Stimulated activated naive CD4-positive, alpha-beta T cell treated with Interleukin-2 at 50 U/mL for 16 hours (primary cell): ENCODE results near the gene EBF4.
"Not testable (repeated sequence)": the region's sequence is repeated elsewhere in the genome, so short reads cannot be mapped to it uniquely, and the experiment has no call there.

ENCODE experiments used
- DNase-seq: peaks from one replicate; lab custom pipeline; 2025; lab: John Stamatoyannopoulos, UW

The EBF4 gene

DNA sequence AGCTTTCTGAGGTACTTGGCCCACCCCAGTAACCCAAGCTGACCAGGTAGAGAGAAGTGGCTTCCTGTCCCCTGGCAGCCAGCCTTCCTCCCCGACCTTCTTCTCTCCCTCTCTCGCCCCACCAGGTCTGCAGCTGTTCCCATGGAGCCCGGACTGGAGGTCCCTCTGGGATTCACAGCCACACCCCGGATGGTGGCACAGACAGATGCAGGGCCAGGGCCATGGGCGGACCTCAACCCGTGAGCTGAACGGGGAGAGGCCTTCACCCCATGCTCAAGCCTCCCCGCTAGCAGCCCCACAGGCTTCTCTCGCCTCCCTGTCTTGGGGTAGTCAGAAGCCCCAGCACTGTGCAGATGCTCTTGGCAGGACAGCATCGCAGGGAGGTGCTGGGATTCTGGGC is 66.6 kb downstream of the EBF4 start:
- DNase-seq = no peak

- no peak for DNase-seq
These were observed 67.2 kb downstream of the EBF4 start for GRCh38 chr20:2759603-2760296.

DNA sequence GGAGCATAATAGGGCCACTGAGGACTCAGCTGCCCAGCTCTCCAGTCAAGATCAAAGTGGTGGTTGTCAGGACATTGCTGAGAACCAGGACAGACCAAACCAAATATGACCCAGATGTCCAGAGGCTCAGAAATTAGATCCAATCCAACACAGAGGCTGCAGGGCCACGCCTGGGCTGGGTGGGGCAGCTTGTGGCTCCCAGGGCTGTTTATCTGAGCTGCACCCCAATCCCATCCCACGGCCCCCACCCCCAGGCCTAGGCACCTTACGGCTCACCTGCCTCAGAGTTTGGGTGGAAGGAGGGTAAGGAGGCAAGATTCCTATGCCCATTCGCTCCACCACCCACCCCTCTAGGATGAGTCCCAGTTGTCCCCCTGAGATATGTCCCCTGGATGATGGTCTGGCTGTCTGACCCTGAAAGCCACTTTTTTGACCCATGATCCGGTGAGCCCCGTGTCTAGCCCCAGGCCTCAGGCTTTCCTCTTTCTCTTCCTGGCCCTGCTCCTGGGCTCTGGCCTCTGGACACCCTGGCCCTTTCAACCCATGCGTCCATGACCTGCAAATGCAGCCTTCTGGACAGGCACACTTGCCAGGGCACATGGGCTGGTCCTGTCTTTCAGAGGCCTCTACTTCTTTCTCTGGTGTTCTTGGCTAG is 67.8 kb downstream of the EBF4 start:
- no peak for DNase-seq

DNA sequence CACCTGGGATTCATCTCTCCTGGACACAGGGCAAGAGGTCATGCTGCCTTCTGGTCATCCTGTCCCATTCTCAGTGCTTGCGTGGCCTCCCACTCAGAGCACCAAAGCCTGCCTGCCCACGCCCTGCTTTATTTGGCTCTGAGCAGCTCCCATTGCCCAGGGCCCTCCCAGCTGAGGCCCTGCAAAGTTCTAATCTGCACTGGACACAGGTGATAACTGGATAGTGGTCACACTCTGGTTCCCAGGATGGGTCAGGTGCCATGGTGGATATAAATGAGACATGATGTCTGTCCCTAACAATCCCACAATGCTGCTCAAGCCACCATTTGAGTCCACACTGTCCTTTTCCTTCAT is 68.3 kb downstream of the EBF4 start:
- no peak for DNase-seq

- no peak for DNase-seq
These were observed 69.3 kb downstream of the EBF4 start for GRCh38 chr20:2761885-2762284.

GRCh38 chr20:2762578-2763131 is 70.1 kb downstream of the EBF4 start:
- no peak for DNase-seq

GRCh38 chr20:2763186-2763585 is 70.6 kb downstream of the EBF4 start:
- no peak for DNase-seq

GRCh38 chr20:2767768-2768631 is 75.4 kb downstream of the EBF4 start:
- no peak for DNase-seq

DNA sequence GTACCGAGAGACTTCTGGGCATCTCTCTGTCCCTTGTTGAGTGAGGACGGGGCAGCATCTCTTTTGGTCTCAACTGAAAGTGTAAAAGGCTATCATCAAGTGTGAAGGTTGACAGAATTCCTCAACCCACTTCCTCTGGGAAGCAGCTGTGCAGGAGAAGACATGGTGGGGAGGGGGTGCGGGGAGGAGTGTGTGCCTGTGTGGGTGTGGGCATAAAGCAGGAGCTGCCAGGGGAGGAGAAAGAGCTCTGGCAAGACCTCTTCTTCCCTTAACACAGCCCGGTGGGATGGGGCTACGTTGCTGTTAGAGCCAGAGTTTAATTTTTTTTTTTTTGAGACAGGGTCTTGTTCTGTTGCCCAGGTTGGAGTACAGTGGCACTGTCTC is 76.0 kb downstream of the EBF4 start:
- DNase-seq = no peak

DNA sequence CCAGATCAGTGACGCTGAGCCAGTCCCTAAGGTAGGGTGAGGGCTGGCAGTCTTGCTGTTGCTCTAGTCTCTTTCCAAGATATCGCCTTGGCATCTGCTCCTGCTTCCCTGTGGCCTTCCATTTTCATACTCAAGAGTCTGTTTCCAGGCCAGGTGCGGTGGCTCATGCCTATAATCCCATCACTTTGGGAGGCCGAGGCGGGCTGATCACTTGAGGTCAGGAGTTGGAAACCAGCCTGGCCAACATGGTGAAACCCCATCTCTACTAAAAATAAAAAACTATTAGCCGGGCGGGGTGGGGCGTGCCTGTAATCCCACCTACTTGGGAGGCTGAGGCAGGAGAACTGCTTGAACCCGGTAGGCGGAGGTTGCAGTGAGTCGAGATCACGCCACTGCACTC is 77.5 kb downstream of the EBF4 start:
- DNase-seq = not testable (repeated sequence)

GRCh38 chr20:2771631-2772080 is 79.1 kb downstream of the EBF4 start:
- DNase-seq = no peak

- no peak for DNase-seq
These were observed 81.2 kb downstream of the EBF4 start for GRCh38 chr20:2773812-2774211.

DNA sequence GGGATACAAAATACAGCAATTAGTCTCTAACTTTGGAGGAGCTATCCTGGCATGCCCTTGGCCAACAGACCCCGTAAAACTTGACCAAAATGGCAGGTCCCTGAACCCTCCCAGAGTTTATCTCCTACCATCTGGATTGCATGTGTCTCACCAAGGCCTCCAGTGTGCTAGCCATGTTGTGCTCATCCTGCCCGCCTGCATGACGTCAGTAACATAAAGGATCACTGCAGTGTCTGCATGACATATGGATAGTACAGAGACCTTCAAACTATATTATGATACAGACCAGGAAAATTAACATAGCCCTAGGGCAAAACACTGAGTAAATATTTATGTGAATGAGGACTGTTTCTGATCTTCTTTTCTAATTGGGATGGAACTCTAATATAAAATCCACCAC is 82.6 kb downstream of the EBF4 start:
- DNase-seq = no peak

DNA sequence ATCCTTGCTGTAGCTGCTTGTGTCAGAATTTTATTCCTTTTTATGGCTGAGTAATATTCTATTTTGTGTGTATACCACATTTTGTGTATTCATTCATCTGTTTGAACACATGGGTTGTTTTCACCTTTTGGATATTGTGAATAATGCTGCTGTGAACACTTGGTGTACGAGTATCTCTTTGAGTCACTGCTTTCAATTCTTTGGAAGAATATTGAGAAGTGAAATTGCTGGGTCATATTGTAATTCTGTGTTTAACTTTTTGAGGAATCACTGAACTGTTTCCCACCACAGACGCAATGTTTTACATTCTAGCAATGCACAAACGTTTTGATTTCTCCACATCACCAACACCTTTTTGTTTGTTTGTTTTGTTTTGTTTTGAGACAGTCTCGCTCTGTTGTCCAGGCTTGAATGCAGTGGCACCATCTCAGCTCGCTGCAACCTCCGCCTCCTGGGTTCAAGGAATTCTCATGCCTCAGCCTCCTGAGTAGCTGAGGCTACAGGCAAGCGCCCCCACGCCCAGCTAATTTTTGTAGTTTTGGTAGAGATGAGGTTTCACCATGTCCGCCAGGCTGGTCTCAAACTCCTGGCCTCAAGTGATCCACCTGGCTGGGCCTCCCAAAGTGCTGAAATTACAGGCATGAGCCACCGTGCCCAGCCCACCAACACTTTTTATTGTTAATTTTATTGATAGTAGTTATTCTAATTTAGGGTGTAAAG is 86.2 kb downstream of the EBF4 start:
- no peak for DNase-seq

DNA sequence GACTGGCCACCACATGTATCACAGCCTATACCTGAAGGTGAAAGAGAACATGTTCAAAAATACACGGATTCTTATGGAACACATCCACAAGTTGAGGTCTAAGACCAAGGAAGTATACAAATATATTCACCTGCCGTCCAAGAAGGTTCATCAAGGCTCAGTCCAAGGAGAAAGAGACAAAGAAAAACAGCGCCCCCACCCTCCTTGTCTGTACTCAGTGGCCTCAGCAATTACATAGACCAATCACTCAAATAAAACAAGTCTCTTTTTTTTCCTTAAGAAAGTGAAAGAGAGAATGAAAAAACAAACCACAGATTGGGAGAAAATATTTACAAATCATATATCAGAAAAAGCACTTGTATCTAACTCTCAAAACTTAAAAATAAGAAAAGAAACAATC is 88.4 kb downstream of the EBF4 start:
- DNase-seq = no peak

GRCh38 chr20:2783908-2784566 is 91.5 kb downstream of the EBF4 start:
- DNase-seq = no peak

GRCh38 chr20:2793471-2793870 is 100.9 kb downstream of the EBF4 start:
- DNase-seq = no peak

DNA sequence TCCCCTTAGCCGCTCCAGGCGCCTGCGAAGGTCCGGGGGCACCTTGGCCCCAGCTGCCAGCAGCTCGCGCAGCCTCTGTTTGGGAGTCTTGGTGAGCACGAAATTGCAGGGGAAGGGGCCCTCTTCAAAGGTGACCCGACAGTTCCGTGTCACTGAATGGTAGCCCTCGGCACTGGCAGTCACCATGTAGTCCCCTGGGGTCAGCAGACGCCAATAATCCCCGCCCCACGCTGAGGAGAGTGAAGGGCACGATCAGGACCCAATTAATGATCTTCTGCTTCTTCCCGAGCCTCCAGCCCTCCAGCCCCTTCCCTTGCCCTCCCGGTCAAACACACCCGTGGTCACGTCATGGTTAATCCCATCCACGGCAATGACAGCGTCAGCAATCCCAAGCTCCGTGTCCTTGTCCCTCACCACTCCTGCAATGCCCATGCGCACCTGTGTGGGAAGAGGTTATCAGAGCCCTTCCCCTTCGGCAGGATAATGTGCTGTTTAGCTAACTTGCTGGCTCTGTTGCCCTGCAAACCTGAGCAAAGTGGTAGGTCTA is 101.7 kb downstream of the EBF4 start:
- no peak for DNase-seq

DNA sequence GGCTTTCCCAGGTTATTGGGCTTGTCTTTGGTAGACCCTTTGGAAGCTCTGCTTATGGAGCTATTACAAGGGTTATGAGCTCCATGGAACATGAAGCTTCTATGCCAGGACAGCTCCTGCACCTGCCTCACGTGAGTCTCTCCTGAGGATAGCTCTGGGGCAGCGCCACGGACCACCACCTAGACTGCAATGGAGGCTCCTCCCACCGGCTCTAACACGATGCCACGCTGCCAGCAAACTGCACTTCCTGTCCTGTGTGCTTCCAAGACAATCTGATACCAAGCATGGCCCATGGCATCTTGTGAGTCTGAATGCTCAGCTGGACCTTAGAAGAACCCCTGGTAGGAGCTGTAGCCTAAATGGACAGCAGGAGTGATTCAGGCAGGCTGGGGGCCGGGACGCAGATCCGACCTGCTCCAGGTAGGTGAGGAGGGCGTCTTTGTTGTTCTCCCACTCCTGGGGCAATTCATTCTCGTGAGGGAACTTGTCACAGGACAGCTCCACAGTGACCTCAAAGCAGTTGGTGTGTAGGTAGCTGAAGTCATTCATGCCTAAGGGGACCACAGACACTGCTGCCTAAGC is 102.4 kb downstream of the EBF4 start:
- DNase-seq = no peak

DNA sequence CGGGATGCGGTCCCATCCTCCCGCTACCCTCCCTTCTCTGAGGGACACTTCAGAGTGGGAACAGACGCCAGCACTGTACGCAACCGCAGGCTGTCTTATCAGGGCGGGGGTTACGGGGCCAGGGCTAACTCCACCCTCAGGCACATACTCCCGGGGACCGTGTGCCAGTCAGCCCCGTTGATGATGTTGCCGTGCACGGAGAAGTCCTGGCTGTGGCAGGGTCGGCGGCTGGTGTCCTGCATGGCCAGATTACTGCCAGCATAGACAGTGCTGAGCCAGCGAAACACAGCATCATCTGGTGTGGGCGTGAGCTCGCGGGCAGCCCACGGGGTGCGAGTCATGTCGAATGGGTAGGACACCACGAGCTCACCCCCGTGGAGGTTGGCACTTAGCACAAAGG is 102.9 kb downstream of the EBF4 start:
- no peak for DNase-seq
